ENCODE results near the gene TAPT1. TPM values are rescaled to one million over a fixed set of nuclear protein-coding genes. Genes with fewer than 3 reads are reported as not detected.

TAPT1 gene
- total and polyA plus RNA-seq, 2 of the 13 experiments (the other 11 are each of a cell fraction or from before 2014, with no cell fraction given), result 24.5 to 25.3 TPM

- ChIA-PET CTCF (ENCODE audit: low intra/inter-chr PET ratio, low total read pairs) (no interaction called here), POLR2A (interaction anchor here (2.2 kb wide), 1 partner anchor 10 kb away, joined by 8 read pairs; no protein-coding TSS in a partner anchor)
- Histone ChIP-seq H3K4me3 (replicated peaks in 1 of 3; ENCODE audit: insufficient read depth in 1 of 3, low read depth in 2 of 3, low read length in 3 of 3) (no peak overlapping the region), H3K4me2 (ENCODE audit: low read depth, low read length) (no peak overlapping the region), H3K9ac (ENCODE audit: insufficient read depth, low read depth, low read length) (no peak overlapping the region), H3K79me2 (ENCODE audit: insufficient read depth, low read length) (no peaks in the 10 kb centered on the region), H2AFZ (ENCODE audit: low read length) (no peak overlapping the region), H3K27ac (ENCODE audit: extremely low read length, insufficient read depth, low read length) (no peak overlapping the region), H3K36me3 (replicated peaks in 1 of 2; ENCODE audit: control insufficient read depth in 1 of 2, insufficient read depth in 2 of 2, low read length in 2 of 2) (no peaks in the 10 kb centered on the region), H3K4me1 (ENCODE audit: insufficient read depth, low read length) (peaks cover 67% of the 10 kb centered on the region), H4K20me1 (ENCODE audit: insufficient read depth, low read length) (no peaks in the 10 kb centered on the region), H3K9me3 (ENCODE audit: low read length) (peaks cover 11% of the 10 kb centered on the region), H3K27me3 (ENCODE audit: control insufficient read depth in 1 of 2, insufficient read depth in 2 of 2, low read length in 2 of 2) (no peaks in the 10 kb centered on the region; a peak in 1 of 5 replicates)
- intact Hi-C loops (cut with micrococcal nuclease; ENCODE audit: unreplicated experiment) (no loop called here), in situ Hi-C loops (cut with HindIII; ENCODE audit: extremely low pct_ligation_motif_present, low pct_unique_long_range_greater_than_20kb) (no loop called here)
- ATAC-seq, result no peak
- TF ChIP-seq DPF2 (CRISPR knock-in tag; IDR thresholded peaks at IDR 0.05; ENCODE audit: borderline replicate concordance, low read depth) (no peak), HOXA9 (CRISPR knock-in tag; IDR thresholded peaks at IDR 0.05; ENCODE audit: borderline replicate concordance) (no peak), SP140L (CRISPR knock-in tag; IDR thresholded peaks at IDR 0.05; ENCODE audit: borderline replicate concordance) (no peak), CEBPB (IDR thresholded peaks at IDR 0.05; ENCODE audit: borderline replicate concordance, low read depth, low read length) (no peak), ZNF687 (CRISPR knock-in tag; IDR thresholded peaks at IDR 0.05) (no peak), RFXANK (CRISPR knock-in tag; IDR thresholded peaks at IDR 0.05) (no peak), ZNF441 (CRISPR knock-in tag; IDR thresholded peaks at IDR 0.05; ENCODE audit: borderline replicate concordance) (no peak), TOPORS (CRISPR knock-in tag; IDR thresholded peaks at IDR 0.05) (no peak), ERF (CRISPR knock-in tag; IDR thresholded peaks at IDR 0.05) (no peak), ZNF274 (CRISPR knock-in tag; IDR thresholded peaks at IDR 0.05) (no peak), MEIS1 (CRISPR knock-in tag; IDR thresholded peaks at IDR 0.05; ENCODE audit: borderline replicate concordance) (no peak), FOXK2 (IDR thresholded peaks at IDR 0.05) (no peak), ZNF33B (CRISPR knock-in tag; IDR thresholded peaks at IDR 0.05) (no peak), ZSCAN12 (CRISPR knock-in tag; IDR thresholded peaks at IDR 0.05) (no peak), ZNF24 (IDR thresholded peaks at IDR 0.05) (no peak)
- no TSS peak for BruUV-seq (replicated peaks)
- WGBS (ENCODE audit: low lambda C conversion rate), result 67% methylated on average over 3 of the region's 5 CpGs
- no peak for FAIRE-seq
- DNase-seq (ENCODE audit: low spot score), result no peak
Measured at GRCh38 chr4:16136827-16137226, 89.4 kb downstream of the TAPT1 start.

Data from HepG2 (cell line).